ENCODE measurements around the gene ATP2C1.

The ATP2C1 gene

GRCh38 chr3:131048030-131048429, 154.1 kb downstream of the ATP2C1 start:
- TF ChIP-seq POLR2A (IDR thresholded peaks at IDR 0.05; ENCODE audit: extremely low read depth, insufficient read length) (no peak), MAX (IDR thresholded peaks at IDR 0.05; ENCODE audit: low read depth, low read length) (no peak), MYC (IDR thresholded peaks at IDR 0.05; ENCODE audit: low read depth, low read length) (no peak), CTCF (IDR thresholded peaks at IDR 0.05; ENCODE audit: low read depth, low read length) (no peak)
- DNase-seq (ENCODE audit: low read depth): no peak
- no peak overlapping the region for H3K4me3 ChIP-seq (ENCODE audit: low read depth, low read length)

- no peak overlapping the region for H3K4me3 ChIP-seq (ENCODE audit: low read depth, low read length)
- TF ChIP-seq MAX (IDR thresholded peaks at IDR 0.05; ENCODE audit: low read depth, low read length): no peak
- TF ChIP-seq CTCF (IDR thresholded peaks at IDR 0.05; ENCODE audit: low read depth, low read length): no peak
- TF ChIP-seq MYC (IDR thresholded peaks at IDR 0.05; ENCODE audit: low read depth, low read length): no peak
- TF ChIP-seq POLR2A (IDR thresholded peaks at IDR 0.05; ENCODE audit: extremely low read depth, insufficient read length): no peak
- DNase-seq (ENCODE audit: low read depth): no peak
These were observed 156.1 kb downstream of the ATP2C1 start for GRCh38 chr3:131050001-131050400.

- DNase-seq (ENCODE audit: low read depth): peak; percentile 4
- no peak overlapping the region for H3K4me3 ChIP-seq (ENCODE audit: low read depth, low read length)
- TF ChIP-seq MYC (IDR thresholded peaks at IDR 0.05; ENCODE audit: low read depth, low read length) (no peak), MAX (IDR thresholded peaks at IDR 0.05; ENCODE audit: low read depth, low read length) (no peak), CTCF (IDR thresholded peaks at IDR 0.05; ENCODE audit: low read depth, low read length) (no peak), POLR2A (IDR thresholded peaks at IDR 0.05; ENCODE audit: extremely low read depth, insufficient read length) (no peak)
These were observed 159.4 kb downstream of the ATP2C1 start for GRCh38 chr3:131053043-131053859.

Data from NB4 (cell line).